Measurements from ENCODE around the gene IGSF22.
A peak's percentile ranks its signal among the peaks of the same experiment; 100 is the strongest.
"Not testable (repeated sequence)": the region's sequence is repeated elsewhere in the genome, so short reads cannot be mapped to it uniquely, and the experiment has no call there.

Gene IGSF22

DNA sequence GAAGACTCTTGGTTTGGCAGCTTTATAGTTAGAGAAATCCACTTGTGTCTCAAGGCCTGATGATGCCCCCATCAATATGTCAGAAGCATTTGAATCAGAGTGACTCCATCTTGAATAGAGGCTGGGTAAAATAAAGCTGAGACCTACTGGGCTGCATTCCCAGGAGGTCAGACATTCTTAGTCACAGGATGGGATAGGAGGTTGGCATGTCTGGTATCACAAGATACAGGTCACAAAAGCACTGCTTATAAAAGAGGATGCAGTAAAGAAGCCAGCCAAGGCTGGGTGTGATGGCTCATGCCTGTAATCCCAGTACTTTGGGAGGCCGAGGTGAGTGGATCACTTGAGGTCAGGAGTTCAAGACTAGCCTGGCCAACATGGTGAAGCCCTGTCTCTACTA lies 44.0 kb downstream of the IGSF22 start:
- DNase-seq, result not testable (repeated sequence)

DNA sequence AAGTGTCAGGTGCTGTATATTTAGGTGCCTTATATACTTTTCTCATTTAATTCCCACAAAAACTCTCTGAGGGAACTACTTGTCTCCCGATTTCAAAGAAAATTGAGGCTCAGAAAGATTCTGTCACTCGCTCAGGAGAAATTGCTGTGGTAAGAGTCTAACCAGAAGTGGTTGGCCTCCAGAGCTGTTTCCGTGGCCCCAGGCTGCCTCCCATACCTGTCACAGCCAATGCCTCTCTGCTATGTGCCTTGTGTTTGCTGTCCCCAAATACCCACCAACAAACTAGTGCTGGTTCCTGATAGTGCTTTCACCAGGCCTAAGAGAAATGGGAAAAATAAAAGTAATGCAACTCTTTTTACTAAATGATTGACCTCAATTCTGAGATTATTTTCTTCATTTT lies 48.4 kb downstream of the IGSF22 start:
- DNase-seq, result no peak

DNA sequence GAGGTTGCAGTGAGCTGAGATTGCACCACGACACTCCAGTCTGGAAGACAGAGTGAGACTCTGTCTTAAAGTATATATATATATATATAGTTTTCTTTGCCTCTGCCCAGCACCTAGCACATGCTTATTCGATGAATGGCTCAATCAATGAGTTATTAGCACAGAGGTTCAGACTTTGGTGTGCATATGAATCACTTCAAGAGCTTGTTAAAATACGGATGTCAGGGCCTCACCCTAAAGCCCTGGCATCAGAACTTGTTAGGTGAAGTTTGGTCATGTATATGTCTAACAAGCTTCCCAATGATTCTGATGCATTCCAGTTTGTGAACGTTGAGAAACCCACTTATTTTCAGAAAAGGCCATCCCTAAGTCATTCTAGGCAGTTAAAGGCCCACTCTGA lies 49.2 kb downstream of the IGSF22 start:
- no peak for DNase-seq

DNA sequence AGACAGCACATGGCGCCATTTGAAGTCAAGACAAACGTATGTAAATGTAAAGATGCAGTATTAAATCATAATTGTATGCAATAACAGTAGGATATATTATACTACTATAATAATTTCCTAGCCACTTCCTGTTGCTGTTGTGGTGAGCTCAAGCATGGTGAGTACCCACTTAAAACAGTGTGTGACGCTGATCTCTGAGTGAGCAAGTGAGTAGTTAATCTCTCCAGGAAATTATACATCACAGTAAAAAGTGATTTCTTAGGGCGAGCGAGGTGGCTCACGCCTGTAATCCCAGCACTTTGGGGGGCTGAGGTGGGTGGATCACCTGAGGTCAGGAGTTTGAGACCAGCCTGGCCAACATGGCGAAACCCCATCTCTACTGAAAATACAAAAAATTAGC lies 53.8 kb downstream of the IGSF22 start:
- DNase-seq, result not testable (repeated sequence)

DNA sequence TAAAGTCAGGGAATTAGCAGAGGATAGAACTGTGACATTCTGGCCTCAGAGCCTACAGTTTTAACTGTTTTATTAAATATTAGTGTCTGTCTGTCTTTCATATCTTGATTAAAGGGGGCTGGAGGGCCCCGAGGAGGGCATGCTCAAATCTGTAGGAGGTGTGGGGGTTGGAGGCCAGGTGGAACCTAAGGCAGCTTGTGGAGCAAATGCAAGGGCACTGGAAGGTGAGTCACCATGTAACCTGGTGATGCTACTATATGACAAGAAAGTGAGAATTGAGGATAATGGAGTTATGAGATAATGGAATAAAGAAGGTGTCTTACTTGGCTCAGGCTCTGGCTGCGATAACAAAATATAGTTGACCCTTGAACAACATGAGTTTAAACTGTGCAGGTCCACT lies 54.7 kb downstream of the IGSF22 start:
- DNase-seq, result no peak

DNA sequence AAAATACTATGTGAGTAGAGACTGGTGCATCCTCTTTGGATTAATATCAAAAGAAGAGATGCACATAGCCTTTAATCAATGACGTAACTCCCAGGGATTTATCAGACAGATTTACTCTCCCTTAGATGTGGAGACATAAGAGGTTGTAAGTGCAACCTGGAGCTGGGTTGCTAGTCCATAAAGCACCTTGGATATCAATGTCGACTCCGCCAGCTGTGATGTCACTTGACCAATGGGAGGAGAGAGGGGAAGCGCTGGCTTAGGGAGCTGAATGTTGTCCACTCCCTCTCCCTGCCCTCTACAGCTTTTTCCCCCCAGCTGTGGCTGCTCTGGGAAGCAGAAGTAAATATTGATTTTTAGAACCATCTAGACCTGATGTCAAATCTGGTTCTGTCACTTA lies 56.3 kb downstream of the IGSF22 start:
- peak; percentile 7 for DNase-seq

DNA sequence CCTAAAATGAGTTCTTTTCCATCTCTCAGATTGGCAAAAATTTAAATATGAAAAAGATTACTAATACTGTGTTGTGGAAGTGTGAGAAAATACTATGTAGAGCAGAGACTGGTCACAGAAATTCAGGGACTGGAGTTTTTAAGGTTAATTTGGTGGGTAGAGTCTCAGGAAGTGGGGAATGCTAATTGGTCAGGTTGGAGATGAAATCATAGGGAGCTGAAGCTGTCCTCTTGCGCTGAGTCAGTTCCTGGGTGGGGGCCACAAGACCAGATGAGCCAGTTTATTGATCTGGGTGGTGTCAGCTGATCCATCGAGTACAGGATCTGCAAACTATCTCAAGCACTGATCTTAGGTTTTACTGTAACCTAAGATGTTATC lies 56.8 kb downstream of the IGSF22 start:
- no peak for DNase-seq

DNA sequence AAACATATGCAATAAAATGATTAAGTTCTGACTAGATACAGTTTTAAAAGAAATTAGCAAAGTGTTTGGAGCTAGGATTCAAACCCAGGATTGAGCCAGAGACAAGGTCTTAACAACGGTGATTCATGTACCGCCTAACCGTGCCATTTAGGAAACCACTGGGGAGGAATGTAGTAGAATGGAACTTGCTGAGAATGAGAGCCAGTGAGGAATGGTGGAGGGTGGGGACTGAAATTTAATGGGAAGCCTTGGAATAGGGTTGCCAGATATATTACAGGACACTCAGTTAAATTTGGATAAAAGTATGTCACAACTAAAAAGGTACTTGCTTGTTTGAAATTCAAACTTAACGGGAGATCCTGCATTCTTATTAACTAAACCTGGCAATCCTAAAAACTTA lies 57.9 kb downstream of the IGSF22 start:
- DNase-seq, result no peak

DNA sequence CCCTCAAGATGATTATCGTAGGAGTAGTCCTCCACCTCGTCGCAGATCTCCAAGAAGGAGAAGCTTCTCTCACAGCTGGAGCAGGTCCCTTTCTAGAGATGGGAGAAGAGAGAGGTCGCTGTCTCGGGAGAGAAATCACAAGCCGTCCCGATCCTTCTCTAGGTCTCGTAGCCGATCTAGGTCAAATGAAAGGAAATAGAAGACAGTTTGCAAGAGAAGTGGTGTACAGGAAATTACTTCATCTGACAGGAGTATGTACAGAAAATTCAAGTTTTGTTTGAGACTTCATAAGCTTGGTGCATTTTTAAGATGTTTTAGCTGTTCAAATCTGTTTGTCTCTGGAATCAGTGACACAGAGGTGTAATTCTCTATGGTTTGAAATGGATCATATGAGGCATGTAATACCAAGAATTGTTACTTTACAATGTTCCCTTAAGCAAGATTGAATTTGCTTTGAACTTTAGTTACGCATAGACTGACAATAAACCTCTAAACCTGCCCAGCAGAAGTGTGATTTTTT lies 60.6 kb downstream of the IGSF22 start:
- not testable (repeated sequence) for DNase-seq

DNA sequence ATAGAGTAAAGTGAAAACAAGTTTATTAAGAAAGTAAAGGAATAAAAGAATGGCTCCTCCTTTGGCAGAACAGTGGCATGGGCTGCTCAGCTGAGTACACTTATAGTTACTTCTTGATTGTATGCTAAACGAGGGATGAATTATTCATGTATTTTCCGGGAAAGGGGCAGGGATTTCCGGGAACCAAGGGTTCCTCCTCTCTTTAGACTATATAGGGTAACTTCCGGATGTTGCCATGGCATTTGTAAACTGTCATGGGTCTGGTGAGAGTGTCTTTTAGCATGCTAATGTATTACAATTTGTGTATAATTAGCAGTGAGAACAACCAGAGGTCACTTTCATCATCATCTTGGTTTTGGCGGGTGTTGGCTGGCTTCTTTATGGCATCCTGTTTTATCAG lies 68.3 kb downstream of the IGSF22 start:
- no peak for DNase-seq
